Stimulated activated CD4-positive, alpha-beta T cell treated with anti-CD3 and anti-CD28 coated beads, TNF-alpha, amount 100 ng/mL, for 1 hour (primary cell): ENCODE results near the gene DDX43.
"Not testable (repeated sequence)": the region's sequence is repeated elsewhere in the genome, so short reads cannot be mapped to it uniquely, and the experiment has no call there.

Source experiments
- DNase-seq, 3 donors: peaks; one replicate each; pipeline ENCODE4 v3.0.0-alpha.2; 2020; ENCODE audit warnings: low read depth in 3 of 3, low spot score in 1 of 3

DDX43 gene

DNA sequence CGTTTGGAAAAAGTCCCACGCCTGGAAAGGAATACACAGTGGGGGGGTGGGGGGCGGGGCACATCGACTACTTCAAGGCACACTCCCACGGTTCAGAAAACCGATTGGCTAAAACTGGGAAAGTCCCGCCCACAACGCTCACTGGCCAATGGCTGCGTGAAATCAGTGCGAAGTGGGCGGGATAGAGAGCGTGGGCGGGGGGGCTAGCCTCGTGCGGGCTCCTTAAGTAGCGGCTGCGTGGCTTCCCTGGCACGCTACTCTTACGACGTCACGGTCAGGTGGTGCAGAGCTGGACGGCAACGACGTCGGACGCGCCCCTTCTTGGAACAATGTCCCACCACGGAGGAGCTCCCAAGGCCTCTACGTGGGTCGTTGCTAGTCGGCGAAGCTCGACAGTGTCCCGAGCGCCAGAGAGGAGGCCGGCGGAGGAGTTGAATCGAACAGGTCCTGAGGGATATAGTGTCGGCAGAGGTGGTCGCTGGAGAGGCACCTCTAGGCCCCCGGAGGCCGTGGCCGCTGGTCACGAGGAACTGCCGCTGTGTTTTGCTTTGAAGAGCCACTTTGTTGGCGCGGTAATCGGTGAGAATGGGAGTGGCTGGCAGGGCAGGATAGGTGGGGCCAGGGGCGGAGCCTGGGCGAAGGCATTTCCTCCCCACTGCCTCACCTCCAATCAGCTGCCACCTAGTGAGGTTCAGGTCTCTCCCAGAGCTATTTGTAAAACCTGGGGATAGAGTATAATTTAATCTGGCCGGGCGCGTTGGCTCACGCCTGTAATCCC, at the start of gene DDX43:
TSS of gene DDX43 (plus strand) at position 252 of the 778 bp plus-strand sequence. CDS start at position 330, 78 bp downstream.
- peak in 1 of 3 donors; percentile 10 for DNase-seq

DNA sequence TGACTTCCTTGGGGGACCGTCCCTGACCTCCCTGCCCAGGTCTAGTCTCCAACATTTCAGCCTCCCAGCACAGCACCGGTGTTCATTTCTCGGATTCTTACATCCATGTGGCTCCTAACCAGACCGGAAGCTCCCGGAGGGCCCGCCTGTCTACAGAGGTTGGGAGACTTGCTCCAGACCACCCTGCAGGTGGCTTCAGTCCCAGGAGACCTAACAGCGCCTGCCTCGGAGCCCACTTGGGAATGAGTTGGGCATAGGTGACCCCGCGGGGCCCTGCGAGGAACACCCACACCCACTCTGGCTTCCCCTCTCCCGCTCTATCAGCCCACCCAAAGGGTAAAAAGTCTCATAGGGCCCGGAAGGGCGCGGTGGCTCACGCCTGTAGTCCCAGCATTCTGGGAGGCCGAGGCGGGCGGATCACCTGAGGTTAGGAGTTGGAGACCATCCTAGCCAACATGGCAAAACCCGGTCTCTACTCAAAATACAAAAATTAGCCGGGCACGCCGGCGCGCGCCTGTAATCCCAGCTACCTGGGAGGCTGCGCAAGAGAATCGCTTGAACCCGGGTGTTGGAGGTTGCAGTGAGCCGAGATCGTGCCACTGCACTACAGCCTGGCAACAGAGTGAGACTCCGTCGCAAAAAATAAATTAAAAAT, 46.0 kb upstream of the DDX43 start:
- no peak for DNase-seq

DNA sequence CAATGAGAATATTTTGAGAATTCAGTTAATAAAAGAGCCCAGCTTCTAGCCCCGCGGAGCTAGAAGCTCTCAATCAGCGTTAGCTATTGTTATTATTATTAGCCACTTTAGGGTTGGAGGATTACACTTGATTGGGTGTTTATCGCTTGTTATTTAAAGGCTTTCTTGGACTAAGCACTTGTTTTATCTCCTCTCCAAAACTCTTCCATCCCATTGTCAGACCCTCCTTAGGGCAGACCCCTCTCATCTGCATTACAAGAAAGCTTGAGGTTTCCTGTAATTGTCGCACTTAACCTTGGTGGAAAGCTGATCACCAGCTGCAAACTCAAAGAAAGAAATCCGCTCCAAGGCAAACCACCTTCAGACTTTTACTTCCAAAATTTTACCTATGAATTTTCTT, 45.3 kb upstream of the DDX43 start:
- DNase-seq = no peak

DNA sequence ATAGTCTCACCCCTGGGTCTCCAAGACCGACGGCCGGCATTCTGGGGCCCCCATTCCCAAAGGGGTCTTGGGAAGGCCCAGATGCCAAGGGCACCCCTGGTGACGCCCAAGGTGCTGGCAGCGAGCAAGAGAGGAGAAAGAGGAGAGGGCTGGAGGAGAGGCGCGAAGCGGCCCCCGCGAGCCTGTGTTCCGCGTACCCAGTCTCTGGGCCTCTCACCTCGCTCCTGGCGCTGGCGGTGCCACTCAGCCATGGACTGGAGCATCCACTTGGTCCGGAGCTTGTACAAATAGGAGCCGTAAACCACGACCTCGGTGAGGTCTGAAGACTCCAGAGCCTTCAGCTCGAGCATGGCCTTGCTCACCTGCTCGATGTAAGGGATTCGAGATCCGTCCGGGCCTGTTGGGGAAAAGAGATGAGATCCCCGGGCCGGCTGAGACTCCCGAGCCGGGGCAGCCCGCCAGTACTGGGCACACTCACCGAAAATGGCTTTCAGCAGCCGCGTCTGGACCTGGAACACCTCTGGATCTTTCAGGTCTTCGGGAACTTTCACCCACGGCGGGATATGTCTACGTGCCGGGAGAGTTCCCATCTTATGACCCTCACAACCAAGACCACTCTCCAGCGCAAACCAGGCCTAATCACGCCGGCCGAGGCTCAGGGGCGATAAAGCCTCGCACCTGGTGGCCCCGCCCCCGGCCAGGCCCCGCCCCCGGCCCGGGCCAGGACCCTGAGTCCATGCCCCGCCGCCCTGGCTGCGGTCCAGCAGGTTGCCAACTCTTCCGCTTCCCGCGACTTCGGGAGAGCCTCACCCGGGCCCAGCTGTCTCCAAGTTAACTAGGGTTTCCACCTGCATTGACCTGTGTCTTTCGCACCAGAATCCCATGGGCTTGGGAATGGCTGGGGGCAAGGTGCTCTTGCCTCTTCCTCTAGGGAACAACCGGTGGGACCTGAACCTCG, 40.7 kb upstream of the DDX43 start, which contains the start of gene DPPA5:
TSS of gene DPPA5 (minus strand) at position 641 of the 958 bp plus-strand sequence. CDS start at position 590, 51 bp downstream.
- DNase-seq = no peak

DNA sequence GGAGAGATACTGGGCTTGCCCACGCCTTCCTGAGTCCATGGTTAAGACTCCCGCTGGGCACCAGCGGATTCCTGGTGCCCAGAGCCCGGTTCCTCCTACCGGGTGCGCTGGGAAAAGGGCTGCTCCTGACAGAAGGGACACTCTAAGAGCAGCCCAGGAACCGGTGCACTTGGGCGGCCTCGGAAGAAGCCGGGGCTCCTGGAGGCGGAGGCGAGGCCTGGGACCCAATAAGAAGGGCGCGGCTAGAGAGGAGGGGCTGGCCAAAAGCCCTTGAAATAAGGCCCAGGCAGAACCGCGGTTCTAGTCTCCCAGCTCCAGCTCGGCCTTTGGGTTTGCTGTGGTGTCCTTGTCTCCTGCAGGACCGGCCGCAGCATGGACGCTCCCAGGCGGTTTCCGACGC, 32.3 kb upstream of the DDX43 start, which contains the start of gene KHDC3L:
TSS of gene KHDC3L (plus strand) at position 301 of the 400 bp plus-strand sequence. CDS start at position 373, 72 bp downstream.
- no peak for DNase-seq

DNA sequence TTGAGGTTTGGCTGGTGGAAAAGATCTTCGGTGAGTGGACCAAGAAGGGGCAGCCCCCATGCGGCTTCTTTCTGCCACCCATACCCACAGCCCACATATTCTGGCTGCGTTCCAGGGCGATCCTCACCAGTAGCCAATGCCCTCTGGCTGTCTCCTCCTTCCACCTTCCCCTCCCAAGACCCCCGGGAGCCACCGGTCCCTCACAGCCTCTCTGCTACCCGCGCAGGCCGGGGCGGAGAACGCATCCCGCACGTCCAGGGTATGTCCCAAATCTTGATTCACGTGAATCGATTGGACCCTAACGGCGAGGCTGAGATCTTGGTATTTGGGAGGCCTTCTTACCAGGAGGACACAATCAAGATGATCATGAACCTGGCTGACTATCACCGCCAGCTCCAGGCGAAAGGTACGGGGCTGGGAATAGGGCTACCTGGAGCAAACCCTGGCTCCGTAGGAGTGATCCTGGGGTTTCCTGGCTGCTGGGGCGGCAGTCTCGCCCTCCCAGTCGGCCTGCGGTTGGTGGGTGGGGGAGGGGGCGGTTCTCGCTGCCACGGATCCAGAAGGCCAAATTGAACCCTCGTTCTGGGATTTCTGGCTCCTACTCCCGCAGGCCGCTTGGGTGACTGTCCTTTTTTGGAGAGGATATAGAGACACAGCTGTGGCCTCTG, 31.6 kb upstream of the DDX43 start:
- no peak for DNase-seq

DNA sequence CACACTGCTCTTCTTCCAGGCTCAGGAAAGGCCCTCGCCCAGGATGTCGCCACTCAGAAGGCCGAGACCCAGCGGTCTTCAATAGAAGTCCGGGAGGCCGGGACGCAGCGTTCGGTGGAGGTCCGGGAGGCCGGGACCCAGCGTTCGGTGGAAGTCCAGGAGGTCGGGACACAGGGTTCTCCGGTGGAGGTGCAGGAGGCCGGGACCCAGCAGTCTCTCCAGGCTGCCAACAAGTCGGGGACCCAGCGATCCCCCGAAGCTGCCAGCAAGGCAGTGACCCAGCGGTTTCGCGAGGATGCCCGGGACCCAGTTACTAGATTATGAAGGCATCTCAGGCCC, 31.1 kb upstream of the DDX43 start:
- DNase-seq = no peak

DNA sequence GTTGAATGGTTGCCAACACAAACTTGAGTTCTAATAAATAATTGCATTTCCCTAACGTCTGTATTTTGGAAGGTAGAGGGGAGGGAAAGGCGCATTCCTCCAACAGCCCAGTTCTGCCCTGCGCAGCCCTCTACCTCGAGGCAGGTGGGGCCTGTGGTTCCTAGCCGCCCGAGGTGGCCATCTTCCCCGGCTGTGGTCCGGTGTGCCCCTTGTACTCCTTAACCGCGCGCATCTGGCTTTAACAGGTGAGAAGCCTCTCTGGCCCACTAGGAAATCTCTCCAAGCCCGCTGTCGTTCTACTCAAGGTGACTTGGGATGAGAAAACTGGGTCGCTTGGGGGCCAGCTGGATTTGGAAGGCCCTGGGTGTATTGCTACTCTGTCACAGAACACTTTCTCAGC, 30.5 kb upstream of the DDX43 start:
- no peak for DNase-seq

DNA sequence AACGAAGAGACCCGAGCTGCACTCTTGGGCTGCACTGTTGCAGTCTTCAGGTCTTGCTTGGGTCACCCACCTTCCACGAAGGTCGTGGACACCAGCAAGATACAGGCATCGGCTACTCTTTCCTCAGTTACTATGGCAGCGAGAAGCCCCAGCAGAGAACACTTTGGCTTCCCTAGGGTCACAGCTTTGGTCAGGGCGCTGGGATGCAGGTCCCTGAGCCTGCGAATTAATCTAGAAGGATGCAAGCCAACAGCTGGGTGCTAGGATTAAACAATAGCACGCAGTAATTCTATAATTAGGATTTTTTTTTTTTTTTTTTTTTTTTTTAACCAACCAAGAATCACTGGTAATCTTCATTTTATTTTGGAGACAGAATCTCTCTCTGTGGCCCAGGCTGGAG, 30.1 kb upstream of the DDX43 start:
- no peak for DNase-seq

DNA sequence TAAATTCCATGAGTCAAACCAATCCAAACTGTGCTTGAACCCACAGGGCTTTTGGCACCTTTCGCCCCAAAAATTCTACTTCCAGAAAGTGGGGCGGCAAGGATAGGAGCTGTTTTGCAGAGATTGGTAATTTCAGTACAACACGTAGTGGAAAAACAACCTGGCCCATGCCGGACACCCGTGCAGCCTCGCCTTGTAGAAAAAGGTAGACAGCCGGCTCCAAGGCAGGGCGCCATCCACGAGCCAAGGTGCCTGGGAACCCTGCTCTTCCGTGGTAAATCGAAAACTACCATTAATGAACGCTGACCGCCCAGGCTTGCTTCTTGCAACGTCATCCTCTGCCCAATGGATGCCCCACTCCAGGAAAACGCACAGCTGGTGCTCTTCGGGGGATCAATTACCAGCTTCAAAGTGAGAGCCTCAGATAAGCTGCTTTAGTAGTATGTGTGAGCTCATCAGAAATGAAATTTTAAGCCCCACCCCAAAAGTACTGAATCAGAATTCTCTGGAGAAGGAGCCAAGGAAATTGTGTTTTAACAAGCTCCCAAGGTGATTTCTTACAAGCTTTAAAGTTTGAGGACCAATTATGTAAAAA, 26.8 kb upstream of the DDX43 start:
- no peak for DNase-seq

DNA sequence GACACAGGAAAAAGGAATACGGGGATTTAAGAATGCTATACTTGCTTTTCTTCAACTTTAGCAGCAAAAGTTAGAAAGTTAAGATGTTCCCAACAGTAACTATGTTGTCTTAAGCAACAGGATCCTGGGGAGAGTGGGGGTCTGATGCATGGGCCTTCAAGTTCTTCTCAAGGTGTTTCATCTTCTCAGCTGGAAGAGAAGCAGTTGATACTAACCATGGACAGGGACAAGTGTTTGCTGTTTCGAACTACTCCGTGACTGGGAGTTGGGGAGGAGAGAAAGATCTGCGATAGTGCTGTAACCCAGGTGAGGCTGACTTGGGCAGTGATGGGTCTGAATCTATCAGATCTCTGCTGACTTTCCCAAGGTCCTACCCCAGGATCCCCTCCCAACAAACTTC, 26.0 kb upstream of the DDX43 start:
- DNase-seq = no peak

DNA sequence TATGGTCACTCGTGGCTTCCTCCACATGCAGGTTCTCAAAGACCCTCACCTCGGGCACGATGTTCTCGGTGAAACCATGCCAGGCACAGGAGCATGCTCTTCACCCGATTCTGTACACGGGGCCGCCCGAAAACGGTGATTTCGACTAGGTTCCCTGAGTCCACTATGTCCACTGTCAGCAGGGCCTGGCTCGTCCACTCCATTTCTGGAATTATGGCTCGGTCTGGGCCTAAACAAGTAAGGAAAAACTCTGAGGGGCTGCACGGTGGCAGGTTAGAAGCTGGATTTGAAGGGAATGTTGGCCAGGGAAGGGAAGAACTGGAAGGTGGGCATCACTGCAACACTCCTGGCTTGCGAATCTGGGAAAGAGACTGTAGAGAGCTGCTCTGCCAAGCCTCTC, 25.5 kb upstream of the DDX43 start:
- DNase-seq = no peak

DNA sequence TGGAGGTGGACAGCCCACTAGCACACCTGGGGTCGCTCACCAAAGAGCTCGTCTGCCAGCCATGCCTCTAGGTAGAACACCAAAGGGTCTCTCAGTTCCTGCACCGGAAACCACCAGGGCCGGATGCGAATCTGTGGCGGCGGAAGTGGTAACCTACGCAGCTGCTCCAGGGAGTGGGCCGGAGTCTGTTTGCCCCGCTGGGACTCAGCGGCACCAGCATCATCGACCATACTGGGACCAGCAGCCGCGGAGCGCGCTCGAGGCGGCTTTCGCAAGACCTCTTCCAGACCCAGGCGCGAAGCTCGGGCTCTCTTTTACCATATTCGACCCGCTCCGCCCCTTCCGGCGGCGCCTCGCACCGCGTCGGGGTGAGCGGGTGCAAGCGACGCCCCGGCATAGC, 25.1 kb upstream of the DDX43 start, which contains the start of gene OOEP:
TSS of gene OOEP (minus strand) at position 335 of the 400 bp plus-strand sequence. CDS start at position 230, 105 bp downstream.
- DNase-seq = no peak

DNA sequence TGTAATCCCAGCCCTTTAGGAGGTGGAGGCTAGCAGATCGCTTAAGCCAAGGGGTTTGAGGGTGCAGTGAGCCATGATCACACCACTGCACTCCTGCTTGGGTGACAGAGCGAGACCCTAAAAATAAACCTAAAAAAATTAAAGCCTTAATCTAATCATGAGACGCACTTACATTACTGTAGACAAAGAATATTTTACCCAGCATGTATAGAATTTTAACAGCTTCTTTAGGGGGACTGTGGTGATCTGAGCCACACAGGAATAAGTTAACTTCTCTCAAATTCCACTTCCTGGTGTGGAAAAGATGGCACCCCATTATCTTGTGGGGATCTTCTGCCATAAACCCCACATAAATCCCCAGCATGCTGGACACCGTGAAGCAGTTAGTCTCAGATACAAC, 22.6 kb upstream of the DDX43 start:
- DNase-seq = no peak

DNA sequence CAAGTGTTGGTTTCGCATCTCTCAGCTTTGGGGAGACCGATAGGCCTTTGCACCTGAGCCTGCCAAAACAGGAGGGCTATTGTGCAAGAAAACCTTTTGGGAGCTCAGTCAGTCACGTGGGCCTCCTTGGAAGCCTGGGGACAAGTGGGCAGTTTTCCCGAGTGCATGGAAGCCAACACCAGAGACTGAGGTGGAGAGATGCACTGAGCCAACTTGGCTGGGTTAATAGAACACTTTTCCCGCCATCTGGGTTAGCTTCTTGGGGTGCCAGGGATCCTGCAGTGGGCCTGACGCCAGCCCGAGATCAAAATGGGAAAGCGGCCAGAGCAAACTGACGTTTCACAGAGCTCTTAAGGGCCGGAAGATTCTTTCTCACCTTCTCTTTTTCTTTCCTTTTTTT, 22.1 kb upstream of the DDX43 start:
- no peak for DNase-seq

DNA sequence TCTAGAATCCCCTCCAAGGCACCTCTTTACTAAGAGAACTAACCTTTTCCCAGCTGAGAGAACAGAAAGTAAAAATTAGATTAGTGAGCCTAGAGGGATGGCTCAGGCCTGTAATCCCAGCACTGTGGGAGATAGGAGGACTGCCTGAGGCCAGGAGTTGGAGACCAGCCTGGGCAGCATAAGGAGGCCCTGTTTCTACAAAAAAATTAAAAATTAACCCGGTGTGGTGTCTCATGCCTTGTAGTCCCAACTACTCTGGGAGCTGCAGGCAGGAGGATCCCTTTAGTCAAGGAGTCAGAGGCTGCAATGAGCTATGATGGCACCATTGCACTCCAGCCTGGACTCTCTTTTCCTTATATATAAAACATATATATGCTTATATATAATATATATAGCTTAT, 19.4 kb upstream of the DDX43 start:
- DNase-seq = no peak

DNA sequence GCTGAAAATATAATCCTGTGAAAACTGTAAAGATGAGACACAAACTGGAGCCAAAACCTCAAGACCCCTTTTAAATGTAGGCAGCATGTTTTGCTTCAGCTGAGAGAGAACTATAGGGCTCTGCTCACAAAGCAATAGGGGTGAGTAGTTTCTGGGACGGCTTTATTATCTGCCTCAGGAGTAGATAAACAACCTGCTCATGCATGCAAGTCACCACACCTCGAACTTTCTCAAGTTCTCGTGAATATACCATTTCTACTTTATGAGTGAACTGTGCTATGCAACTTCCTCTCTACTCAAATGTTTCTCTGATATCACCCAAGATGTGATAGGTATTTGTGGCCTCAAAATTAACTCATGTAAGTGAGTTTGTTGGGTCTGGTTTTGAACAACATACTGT, 17.4 kb upstream of the DDX43 start:
- no peak for DNase-seq

DNA sequence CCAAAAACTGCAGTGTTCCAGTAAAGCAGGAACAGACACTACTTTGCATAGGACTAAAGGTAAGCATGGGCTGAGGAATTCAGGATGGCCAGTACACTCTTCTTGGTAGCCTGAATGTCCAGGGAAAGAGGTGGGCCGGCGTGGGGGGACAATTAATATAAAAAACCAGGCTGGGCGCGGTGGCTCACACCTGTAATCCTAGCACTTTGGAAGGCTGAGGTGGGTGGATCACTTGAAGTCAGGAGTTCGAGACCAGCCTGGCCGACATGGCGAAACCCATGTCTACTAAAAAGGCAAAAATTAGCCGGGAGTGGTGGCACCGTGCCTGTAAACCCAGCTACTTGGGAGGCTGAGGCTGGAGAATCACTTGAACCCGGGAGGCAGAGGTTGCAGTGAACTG, 13.1 kb upstream of the DDX43 start:
- DNase-seq = not testable (repeated sequence)

DNA sequence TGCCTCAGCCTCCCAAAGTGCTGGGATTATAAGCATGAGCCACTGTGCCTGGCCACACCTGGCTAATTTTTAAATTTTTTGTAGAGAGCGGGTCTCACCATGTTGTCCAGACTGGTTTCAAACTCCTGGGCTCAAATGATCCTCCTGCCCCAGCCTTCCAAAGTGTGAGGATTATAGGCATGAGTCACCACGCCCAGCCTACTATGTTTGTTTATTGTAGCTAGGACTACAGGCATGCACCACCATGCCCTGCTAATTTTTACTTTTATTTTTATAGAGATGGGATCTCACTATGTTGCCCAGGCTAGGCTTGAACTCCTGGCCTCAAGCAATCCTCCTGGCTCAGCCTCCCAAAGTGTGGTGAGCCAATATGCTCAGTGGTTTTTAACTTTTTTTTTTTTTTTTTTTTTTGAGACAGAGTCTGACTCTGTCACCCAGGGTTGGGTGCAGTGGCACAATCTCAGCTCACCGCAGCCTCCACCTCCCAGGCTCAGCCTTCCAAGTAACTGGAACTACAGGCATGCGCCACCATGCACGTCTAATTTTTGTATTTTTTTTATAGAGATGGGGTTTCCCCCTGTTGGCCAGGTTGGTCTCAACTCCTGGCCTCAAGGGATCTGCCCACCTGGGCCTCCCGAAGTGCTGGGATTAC, 12.0 kb upstream of the DDX43 start:
- DNase-seq = no peak

DNA sequence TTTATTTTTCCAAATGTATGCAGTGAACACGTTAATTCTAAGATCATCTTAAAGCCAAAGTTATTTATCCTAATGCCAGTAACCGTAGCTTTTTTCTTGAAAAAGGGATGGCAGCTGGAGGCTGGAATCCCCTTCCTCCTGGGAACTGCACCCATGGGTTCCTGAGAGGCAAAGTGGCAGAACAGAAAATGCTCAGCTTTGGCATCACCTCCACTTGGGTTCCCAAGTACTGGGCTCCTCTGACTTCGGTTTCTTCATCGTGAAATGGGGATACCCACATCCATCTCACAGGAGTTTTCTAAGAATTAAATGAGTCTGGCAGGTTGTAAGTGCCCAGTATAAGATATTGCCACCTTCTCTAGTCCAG, 6.2 kb upstream of the DDX43 start:
- no peak for DNase-seq
